Endometrial microvascular endothelial cells (primary cell): Measurements from ENCODE around the gene PRKCA. TPM values are rescaled to one million over a fixed set of nuclear protein-coding genes. Genes with fewer than 3 reads are reported as not detected.
"Not testable (repeated sequence)": the region's sequence is repeated elsewhere in the genome, so short reads cannot be mapped to it uniquely, and the experiment has no call there.

Source experiments
- in situ Hi-C: cut with HindIII; loops from 2 replicates; pipeline ENCODE4 v1.10.0; 2017; ENCODE audit warnings: low sequenced_read_pairs, low pct_unique_long_range_greater_than_20kb; ENCODE audit errors: inconsistent ontology term
- total RNA-seq: library from RNA; depleted of rRNA; stranded (reverse); fragments of >200 nt; gene quantifications from one replicate; pipeline ENCODE4 v1.2.3, GENCODE V29; 2015; ENCODE audit errors: inconsistent ontology term

The PRKCA gene
- total RNA-seq, 1 donor from 2014 or later = 21.7 TPM

GRCh38 chr17:66487981-66488468 lies 185.6 kb downstream of the PRKCA start:
- in situ Hi-C loops = no loop called here

DNA sequence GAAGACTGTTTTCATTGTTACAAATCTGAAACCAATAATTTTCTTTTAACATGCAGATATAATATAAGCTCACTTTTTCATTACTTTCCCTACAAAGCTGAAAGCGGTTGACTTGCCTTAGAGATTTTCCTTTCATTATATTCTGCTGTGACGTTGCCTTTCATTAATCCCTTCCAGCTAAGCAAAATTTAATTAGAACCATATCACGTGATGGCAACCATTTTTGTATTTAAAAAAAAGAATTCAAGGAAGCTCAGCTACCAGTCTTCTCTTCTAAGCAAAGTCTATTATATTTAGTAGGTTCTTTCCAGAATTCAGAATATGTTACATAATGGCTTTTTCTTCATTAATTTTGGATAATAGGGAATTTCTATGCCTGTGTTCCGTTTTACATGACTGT lies 186.5 kb downstream of the PRKCA start:
- in situ Hi-C loops = no loop called here

GRCh38 chr17:66489576-66489975 lies 187.2 kb downstream of the PRKCA start:
- in situ Hi-C loops = not testable (repeated sequence)

GRCh38 chr17:66491213-66491612 lies 188.8 kb downstream of the PRKCA start:
- in situ Hi-C loops = no loop called here

- in situ Hi-C loops = no loop called here
Observed at GRCh38 chr17:66491665-66492064, 189.3 kb downstream of the PRKCA start.

- in situ Hi-C loops = no loop called here
Observed at GRCh38 chr17:66492080-66492479, 189.7 kb downstream of the PRKCA start.

DNA sequence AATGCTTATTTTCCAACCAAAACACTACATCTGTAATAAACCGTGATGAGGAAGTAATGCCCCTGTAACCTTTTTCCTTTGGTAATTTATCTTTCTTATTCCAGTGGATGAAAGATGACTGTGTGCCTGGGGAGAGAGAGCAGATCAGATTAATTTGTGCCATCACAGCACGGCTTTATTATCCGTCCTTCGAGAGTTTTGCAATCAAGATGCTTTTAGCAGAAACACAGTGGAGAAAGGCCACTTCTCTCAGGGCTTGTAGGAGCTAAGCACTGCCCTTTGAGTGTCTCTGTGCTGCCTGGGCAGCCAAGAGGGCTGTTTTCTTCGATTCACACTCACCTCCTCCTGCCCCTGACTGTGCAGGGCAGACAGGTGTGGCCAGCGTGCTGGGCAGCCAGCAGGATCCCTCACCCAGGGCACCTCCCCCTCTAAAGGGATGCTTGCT lies 190.2 kb downstream of the PRKCA start:
- in situ Hi-C loops = no loop called here

- in situ Hi-C loops = no loop called here
Observed at GRCh38 chr17:66493283-66494019, 191.0 kb downstream of the PRKCA start.

DNA sequence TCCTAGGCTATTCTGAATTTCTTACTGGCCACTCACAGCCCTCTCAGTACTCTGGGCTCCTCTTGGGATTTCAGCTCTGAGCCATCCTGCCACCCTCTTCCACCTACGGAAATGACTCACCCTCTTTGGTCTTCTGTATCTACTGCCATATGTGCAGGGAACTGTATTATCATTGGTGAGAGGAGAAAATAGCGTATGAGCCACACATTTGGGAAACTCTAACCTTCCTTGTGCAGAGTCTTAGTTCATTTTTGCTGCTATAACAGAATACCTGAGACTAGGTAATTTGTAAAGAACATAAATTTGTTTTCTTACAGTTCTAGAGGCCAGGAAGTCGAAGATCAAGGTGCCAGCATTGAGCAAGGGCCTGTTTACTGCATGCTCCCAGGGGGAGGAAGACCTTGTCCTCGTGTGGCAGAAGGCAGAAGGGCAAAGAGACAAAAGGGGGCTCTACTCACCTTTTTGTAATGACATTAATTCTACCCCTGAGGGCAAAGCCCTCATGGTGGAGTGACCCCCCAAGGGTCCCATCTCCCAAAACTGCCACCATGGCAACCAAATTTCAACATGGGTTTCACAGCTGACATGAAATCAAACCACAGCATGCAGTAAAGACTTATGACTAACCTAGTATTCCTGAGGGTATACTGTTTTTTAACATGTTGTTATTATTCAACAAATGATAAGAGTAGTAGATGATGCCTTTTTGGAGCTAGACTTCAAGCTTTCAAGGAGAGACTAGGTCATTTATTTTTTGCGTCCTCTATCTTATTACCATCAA lies 191.8 kb downstream of the PRKCA start:
- in situ Hi-C loops = no loop called here

GRCh38 chr17:66495035-66495434 lies 192.6 kb downstream of the PRKCA start:
- in situ Hi-C loops = no loop called here

DNA sequence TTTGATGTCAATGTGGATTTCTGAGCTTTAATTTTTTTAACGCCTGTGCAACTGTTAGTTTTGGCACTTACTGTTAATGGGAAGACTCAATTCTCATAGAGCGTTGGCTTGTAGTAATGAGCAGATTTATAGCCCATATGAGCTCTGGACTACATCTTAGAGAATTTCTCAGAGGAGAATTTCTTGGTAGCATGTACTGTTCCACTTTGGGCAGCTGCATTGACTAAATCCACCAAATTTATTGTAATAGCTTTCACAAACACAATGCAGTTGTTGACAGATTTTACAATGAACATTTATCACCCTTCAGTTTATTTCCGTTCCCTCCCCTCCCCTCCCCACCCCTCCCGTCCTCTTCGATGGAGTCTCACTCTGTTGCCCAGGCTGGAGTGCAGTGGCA lies 193.9 kb downstream of the PRKCA start:
- in situ Hi-C loops = no loop called here

- in situ Hi-C loops = no loop called here
Observed at GRCh38 chr17:66498580-66498979, 196.2 kb downstream of the PRKCA start.

- in situ Hi-C loops = no loop called here
Observed at GRCh38 chr17:66506641-66507040, 204.2 kb downstream of the PRKCA start.

- in situ Hi-C loops = no loop called here
Observed at GRCh38 chr17:66507103-66507923, 204.9 kb downstream of the PRKCA start.

GRCh38 chr17:66507982-66508760 lies 205.8 kb downstream of the PRKCA start:
- in situ Hi-C loops = no loop called here

GRCh38 chr17:66508896-66509844 lies 206.8 kb downstream of the PRKCA start:
- in situ Hi-C loops = no loop called here

GRCh38 chr17:66509926-66510325 lies 207.5 kb downstream of the PRKCA start:
- in situ Hi-C loops = no loop called here

- in situ Hi-C loops = no loop called here
Observed at GRCh38 chr17:66511135-66511534, 208.7 kb downstream of the PRKCA start.
